Muscle of back (tissue), 11 donors: Measurements from ENCODE around the gene LYZL1. TPM values are rescaled to one million over a fixed set of nuclear protein-coding genes. Genes with fewer than 3 reads are reported as not detected.
A peak's percentile ranks its signal among the peaks of the same experiment; 100 is the strongest.
"Not testable (repeated sequence)": the region's sequence is repeated elsewhere in the genome, so short reads cannot be mapped to it uniquely, and the experiment has no call there.

Experiments
- DNase-seq, 3 donors: peaks; one replicate each; pipeline versions ENCODE4 v3.0.0 to v3.0.0-alpha.2; 2013
- polyA plus RNA-seq, 10 donors: library from polyadenylated mRNA; unstranded; fragments of 120-200 nt; gene quantifications; one replicate each; pipeline ENCODE4 v1.2.1, GENCODE V29; 2013; ENCODE audit not compliant: insufficient read length in 10 of 10

LYZL1 gene
- polyA plus RNA-seq, 10 donors = not detected

DNA sequence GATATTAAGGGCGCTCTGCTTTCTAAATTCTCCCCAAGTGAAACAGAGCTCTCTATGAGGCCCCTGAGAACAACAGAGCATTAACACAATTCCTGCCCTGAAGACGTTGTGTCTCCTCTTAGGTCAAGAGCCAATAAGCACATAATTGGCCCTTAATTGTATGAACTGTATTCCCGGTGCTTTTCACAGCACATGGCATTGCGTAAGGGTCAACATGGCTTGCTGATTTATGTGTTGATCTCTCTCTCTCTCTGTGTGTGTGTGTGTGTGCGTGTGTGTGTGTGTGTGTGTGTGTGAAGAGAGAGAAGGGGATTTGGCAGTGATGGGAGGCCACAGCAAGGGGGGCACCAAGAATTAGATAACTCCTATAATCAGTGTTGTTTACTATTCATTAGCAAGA lies 40.5 kb downstream of the LYZL1 start:
- DNase-seq = no peak

- no peak for DNase-seq
Observed at GRCh38 chr10:29332061-29332760, 43.3 kb downstream of the LYZL1 start.

DNA sequence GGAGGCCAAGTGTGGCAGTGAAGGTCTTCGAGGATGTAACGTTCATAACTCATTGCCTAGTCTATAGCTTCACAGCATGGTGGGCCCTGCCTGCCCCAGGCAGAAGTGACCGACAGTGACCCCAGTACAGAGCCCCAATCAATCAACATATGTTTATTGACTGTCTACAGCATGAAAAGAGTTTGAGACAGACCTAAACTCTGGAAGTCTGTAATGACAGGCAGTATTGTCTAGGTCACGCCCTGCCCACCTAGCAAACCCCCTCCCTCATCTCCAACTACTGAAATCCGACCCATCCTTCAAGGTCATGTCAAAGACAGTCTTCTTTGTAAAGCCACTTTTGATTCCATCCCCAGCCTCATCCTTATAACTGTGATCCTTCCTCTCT lies 43.9 kb downstream of the LYZL1 start:
- no peak for DNase-seq

DNA sequence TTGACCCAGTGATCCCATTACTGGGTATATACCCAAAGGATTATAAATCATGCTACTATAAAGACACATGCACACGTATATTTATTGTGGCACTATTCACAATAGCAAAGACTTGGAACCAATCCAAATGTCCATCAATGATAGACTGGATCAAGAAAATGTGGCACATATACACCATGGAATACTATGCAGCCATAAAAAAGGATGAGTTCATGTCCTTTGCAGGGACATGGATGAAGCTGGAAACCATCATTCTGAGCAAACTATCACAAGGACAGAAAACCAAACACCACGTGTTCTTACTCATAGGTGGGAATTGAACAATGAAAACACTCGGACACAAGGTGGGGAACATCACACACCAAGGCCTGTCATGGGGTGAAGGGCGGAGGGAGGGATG lies 48.7 kb downstream of the LYZL1 start:
- DNase-seq = not testable (repeated sequence)

GRCh38 chr10:29343607-29344038 lies 54.8 kb downstream of the LYZL1 start:
- DNase-seq = no peak

DNA sequence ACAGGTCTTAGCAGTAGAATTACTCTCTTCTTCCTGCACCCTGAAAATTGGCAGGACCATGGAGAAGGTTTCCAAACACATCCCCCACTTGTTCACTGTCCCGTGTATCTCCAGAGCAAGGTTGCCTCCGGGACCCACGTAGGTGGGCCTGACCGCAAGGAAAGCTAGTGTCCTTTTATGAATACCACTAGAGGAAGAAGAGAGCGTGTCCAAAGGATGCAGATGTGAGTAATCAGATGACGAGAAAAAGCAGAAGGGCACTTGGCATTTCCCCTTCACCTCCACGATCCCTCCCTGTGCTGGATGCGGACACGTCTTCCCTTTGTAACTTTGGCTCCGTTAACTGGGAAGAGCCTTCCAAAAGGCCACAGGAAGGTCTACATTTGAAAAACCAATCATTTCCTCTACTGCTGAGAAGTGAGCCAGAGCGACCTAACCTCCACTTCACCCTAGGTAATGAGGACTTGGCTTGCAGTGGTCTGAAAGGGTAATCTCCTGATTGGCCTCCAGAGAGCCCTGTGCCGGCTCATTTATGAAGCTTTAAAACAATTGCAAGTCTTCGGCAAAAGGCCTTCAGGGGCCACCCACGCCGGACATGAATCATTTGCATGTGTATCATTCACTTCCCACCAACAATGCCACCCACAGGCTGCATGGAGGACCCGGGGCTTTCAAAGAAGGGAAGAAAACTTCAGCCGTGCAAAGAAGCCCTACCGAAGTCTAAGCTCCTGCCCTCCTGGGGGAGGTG lies 55.4 kb downstream of the LYZL1 start:
- DNase-seq = peak; percentile 18 to 74 (median 40)

- DNase-seq = no peak
Observed at GRCh38 chr10:29345144-29345909, 56.5 kb downstream of the LYZL1 start.

- DNase-seq = no peak
Observed at GRCh38 chr10:29345910-29346209, 57.0 kb downstream of the LYZL1 start.

DNA sequence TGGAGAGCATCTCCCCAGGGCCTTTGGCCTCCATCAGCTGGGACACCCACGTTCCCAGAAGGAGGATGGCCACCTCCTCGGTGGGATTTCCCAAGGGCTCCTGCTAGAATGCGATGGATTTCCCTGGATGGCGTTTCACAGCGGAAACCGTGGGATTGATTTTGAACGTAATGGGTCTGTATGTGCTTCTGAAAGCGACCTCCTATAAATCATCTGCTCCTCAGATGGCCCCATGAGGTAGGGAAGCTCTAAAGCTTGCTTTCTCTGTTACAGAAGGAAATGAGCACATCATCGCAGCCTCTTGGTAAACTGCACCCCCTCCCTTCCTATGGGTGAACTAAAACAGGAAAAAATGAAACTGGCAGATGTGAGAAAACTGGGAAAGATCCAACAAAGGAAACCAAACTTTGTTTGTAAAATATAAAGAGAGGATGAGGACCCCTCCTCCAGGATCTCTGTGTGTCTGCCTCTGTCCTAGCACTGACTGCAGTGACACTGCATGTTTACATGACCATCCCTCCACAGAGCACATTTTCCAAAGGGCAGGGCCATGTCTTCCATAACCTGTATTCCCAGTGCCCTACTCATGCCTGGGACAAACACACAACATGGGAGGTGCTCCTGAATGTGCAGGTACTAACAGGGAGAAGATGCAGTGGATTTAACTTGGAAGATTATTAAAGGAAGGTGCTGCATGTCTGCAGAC lies 57.6 kb downstream of the LYZL1 start:
- no peak for DNase-seq

DNA sequence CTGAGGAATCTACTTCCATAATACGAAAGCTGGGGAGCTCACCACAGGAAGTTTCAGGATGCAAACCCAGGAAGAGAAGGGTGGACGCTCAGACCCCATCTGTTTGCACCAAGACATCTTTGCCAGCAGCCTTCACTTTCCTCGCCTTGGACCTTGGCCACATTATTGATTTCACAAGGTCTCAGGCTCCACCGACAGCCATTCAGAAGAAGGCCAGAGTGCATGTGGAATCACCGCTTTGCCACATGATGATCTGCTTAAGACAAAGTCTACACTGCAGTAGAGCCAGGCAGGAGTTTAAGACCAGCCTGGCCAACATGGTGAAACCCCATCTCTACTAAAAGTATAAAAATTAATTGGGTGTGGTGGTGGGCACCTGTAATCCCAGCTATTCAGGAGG lies 60.0 kb downstream of the LYZL1 start:
- DNase-seq = no peak

DNA sequence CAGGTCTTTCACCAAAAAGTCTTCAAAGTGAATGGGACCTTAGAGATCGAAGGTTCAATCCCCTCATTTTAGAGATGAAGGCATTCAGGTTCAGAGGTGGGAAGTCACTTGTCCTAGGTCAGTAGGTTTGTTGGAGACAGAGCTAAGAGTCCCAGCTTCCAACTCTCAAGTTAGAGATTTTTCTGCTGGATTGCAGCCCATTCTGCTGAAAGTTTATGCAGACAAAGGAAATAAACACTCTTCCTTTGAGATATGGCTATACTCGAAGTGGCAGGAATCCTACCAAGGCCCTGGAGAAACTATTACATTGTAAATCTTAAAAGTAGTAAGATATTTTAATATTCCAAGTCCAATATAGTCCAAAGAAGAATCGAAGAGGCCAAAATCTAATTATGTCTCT lies 64.4 kb downstream of the LYZL1 start:
- DNase-seq = peak in 2 of 3 donors; percentile 25 to 58

DNA sequence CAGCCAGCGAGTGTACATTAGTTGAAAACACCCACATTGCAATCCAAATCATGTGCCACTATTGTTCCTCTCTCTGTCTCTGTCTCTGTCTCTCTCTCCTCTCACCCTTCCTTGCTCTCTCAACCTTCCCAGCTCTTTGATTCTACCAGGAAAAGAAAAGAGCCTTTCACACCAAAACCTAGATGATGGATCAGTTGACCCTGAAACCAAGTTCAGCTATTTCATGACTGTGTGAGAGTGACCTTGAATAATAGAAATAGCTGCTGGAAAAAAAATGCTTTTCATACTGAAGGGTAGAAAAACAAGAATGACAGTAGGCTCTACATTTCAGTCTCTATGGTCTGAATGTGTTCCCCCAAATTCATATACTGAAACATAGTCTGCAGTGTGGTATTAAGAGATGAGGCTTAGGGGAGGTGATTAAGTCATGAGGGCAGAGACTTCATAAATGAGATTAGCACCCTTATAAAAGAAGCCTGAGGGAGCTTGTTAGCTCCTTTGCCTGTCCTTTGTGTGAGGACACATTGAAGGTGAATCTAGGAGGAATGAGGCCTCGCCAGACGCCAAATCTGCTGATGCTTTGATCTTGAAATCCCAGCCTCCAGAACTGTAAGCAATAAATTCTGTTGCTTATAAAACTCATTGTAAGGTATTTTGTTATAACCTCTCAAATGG lies 65.2 kb downstream of the LYZL1 start:
- no peak for DNase-seq

- no peak for DNase-seq
Observed at GRCh38 chr10:29355411-29355991, 66.6 kb downstream of the LYZL1 start.

DNA sequence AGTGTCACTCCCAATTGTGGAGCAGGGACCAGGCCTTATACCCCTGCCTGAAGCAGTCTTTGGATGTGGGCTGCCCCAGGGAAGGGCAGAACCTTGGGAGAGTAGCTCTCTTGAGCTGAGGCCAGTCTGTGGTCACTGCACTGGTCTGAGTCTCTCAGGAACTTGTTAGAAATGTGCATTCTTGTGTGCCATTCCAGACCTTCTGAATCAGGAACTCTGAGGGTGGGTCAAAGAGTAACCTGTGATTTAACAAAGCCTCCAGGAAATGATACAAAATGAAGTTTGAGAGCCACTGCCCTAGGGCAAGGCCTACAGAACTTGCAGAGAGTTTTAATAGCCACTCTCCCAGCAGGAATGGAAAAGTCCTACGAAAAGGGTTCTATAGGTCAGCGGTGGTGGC lies 68.1 kb downstream of the LYZL1 start:
- no peak for DNase-seq

GRCh38 chr10:29358010-29358616 lies 69.2 kb downstream of the LYZL1 start:
- no peak for DNase-seq

DNA sequence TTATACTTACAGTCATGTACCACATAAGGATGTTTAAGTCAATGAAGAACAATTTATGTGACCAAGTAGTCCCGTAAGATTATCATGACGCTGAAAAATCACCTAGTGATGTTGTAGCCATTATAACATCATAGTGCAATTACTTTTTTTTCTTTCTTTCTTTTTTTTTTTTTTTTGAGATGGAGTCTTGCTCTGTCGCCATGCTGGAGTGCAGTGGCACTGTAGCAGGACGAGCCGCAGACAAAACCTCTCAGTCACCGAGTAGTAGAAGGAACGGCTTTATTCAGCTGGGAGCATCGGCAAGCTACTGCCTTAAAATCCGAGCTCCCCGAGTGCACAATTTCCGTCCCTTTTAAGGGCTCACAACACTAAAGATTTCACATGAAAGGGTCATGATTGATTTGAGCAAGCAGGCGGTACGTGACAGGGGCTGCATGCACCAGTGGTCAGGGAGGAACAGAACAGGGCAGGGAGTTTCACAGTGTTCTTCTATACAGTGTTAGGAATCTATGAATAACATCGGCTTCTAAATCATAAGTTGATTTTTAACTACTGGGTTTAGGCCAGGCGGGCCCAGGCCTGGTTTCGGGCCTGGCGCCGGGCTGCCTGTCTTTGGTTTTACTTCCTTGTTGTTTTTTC lies 71.5 kb downstream of the LYZL1 start:
- DNase-seq = not testable (repeated sequence)
